Breast epithelium (tissue), 4 donors: ENCODE results near the gene SYT2. TPM values are rescaled to one million over a fixed set of nuclear protein-coding genes. Genes with fewer than 3 reads are reported as not detected.
"Not testable (repeated sequence)": the region's sequence is repeated elsewhere in the genome, so short reads cannot be mapped to it uniquely, and the experiment has no call there.

Source experiments
- DNase-seq, 2 donors: peaks; one replicate each; pipeline ENCODE4 v3.0.0-alpha.2; 2019; ENCODE audit warnings: low spot score in 2 of 2
- H3K27ac ChIP-seq, 2 donors: fragments of 200-600 bp; sonication (generic) in 1 of 2; one replicate each; pipeline ENCODE4 v1.5.1; 2016 to 2019; ENCODE audit warnings: mild to moderate bottlenecking in 1 of 2
- H3K27me3 ChIP-seq, 2 donors: fragments of 200-600 bp; sonication (generic) in 1 of 2; one replicate each; pipeline versions ENCODE4 v1.5.1 to v1.6.0; 2017 to 2019; ENCODE audit warnings: control low read depth in 1 of 2, mild to moderate bottlenecking in 1 of 2
- H3K36me3 ChIP-seq: fragments of 200-600 bp; one replicate; pipeline ENCODE4 v1.5.1; 2019
- H3K4me1 ChIP-seq, 2 donors: fragments of 200-600 bp; sonication (generic); one replicate each; pipeline ENCODE4 v1.5.1; 2016 to 2019; ENCODE audit warnings: control low read depth in 1 of 2
- H3K4me3 ChIP-seq, 3 donors: fragments of 200-600 bp; sonication (generic); 1 replicate in 2 of 3; 2 replicates in 1 of 3; pipeline ENCODE4 v1.5.1; 2016 to 2019; ENCODE audit warnings: mild to moderate bottlenecking in 3 of 3, moderate library complexity in 2 of 3
- H3K9me3 ChIP-seq, 2 donors: fragments of 200-600 bp; sonication (generic) in 1 of 2; one replicate each; pipeline ENCODE4 v1.5.1; 2016 to 2019; ENCODE audit warnings: control low read depth in 1 of 2
- CTCF ChIP-seq, 3 donors: fragments of 450-650 bp; IDR thresholded peaks; one replicate each; pipeline ENCODE4 v1.5.1; 2016 to 2017; ENCODE audit warnings: antibody characterized with exemption in 3 of 3, mild to moderate bottlenecking in 3 of 3, moderate library complexity in 3 of 3
- POLR2A ChIP-seq: fragments of 450-650 bp; IDR thresholded peaks from one replicate; pipeline ENCODE4 v1.6.1; 2016; ENCODE audit warnings: antibody characterized with exemption, mild to moderate bottlenecking, moderate library complexity
- POLR2AphosphoS5 ChIP-seq, 3 donors: sonication (generic); formaldehyde crosslinking; IDR thresholded peaks; one replicate each; pipeline ENCODE4 v1.6.1; 2017; ENCODE audit warnings: antibody characterized with exemption in 3 of 3
- intact Hi-C: fragments of 100-400 bp; cut with DNase I; formaldehyde crosslinking; loops from one replicate; pipeline ENCODE4 v1.15.1; 2023; ENCODE audit warnings: low total_unique reads
- total RNA-seq, 3 donors: library from RNA; depleted of rRNA; stranded (reverse); fragments of >200 nt; gene quantifications; one replicate each; pipeline ENCODE4 v1.1.0, GENCODE V29; 2016

SYT2 gene
- total RNA-seq, 3 donors from 2014 or later, result under 0.01 to 0.15 (median under 0.01) TPM

- Histone ChIP-seq H3K36me3 (no peaks in the 10 kb centered on the region), H3K9me3 (no peaks in the 10 kb centered on the region), H3K27ac (no peak overlapping the region), H3K27me3 (peaks cover 0 to 7% of the 10 kb centered on the region in 2 donors), H3K4me3 (no peak overlapping the region), H3K4me1 (no peaks in the 10 kb centered on the region)
- no peak for DNase-seq
- intact Hi-C loops, result loop anchor here (2.0 kb wide), 1 partner anchor 63 kb away; no protein-coding TSS in a partner anchor
- TF ChIP-seq POLR2A (no peak), CTCF (IDR thresholded peaks at IDR 0.05) (no peak), POLR2AphosphoS5 (IDR thresholded peaks at IDR 0.05) (no peak)
Measured at GRCh38 chr1:202632241-202632640, 78.0 kb downstream of the SYT2 start.

GRCh38 chr1:202631076-202631923 is 79.0 kb downstream of the SYT2 start:
- no peak for DNase-seq
- Histone ChIP-seq H3K9me3 (no peaks in the 10 kb centered on the region), H3K4me1 (no peaks in the 10 kb centered on the region), H3K27ac (no peak overlapping the region), H3K36me3 (no peaks in the 10 kb centered on the region), H3K27me3 (peaks cover 0 to 7% of the 10 kb centered on the region in 2 donors), H3K4me3 (no peak overlapping the region)
- intact Hi-C loops, result no loop called here
- TF ChIP-seq POLR2AphosphoS5 (IDR thresholded peaks at IDR 0.05) (no peak), CTCF (IDR thresholded peaks at IDR 0.05) (no peak), POLR2A (no peak)

- Histone ChIP-seq H3K36me3 (no peaks in the 10 kb centered on the region), H3K27ac (no peak overlapping the region), H3K27me3 (peaks cover 0 to 7% of the 10 kb centered on the region in 2 donors), H3K4me3 (no peak overlapping the region), H3K4me1 (no peaks in the 10 kb centered on the region), H3K9me3 (no peaks in the 10 kb centered on the region)
- no peak for TF ChIP-seq CTCF (IDR thresholded peaks at IDR 0.05)
- no peak for TF ChIP-seq POLR2A
- no peak for TF ChIP-seq POLR2AphosphoS5 (IDR thresholded peaks at IDR 0.05)
- intact Hi-C loops, result no loop called here
- no peak for DNase-seq
Measured at GRCh38 chr1:202630541-202630940, 79.7 kb downstream of the SYT2 start.

- H3K4me1 ChIP-seq, H3K27ac ChIP-seq, H3K9me3 ChIP-seq, H3K4me3 ChIP-seq, H3K36me3 ChIP-seq, H3K27me3 ChIP-seq, DNase-seq, intact Hi-C loops: not testable (repeated sequence)
Measured at GRCh38 chr1:202630096-202630495, 80.2 kb downstream of the SYT2 start.

GRCh38 chr1:202629257-202629811 is 80.9 kb downstream of the SYT2 start:
- H3K27ac ChIP-seq, H3K4me3 ChIP-seq, H3K9me3 ChIP-seq, H3K36me3 ChIP-seq, intact Hi-C loops, DNase-seq, H3K4me1 ChIP-seq, H3K27me3 ChIP-seq: not testable (repeated sequence)

GRCh38 chr1:202628646-202629215 is 81.5 kb downstream of the SYT2 start:
- H3K4me1 ChIP-seq, result no peaks in the 10 kb centered on the region
- H3K36me3 ChIP-seq, result no peaks in the 10 kb centered on the region
- TF ChIP-seq POLR2A, result no peak
- TF ChIP-seq POLR2AphosphoS5 (IDR thresholded peaks at IDR 0.05), result no peak
- no peak for TF ChIP-seq CTCF (IDR thresholded peaks at IDR 0.05)
- H3K4me3 ChIP-seq, result no peak overlapping the region
- peaks cover 0 to 7% of the 10 kb centered on the region in 2 donors for H3K27me3 ChIP-seq
- DNase-seq, result no peak
- H3K27ac ChIP-seq, result no peak overlapping the region
- intact Hi-C loops, result no loop called here
- no peaks in the 10 kb centered on the region for H3K9me3 ChIP-seq
